NT2/D1 (cell line): Measurements from ENCODE around the gene VARS2.

Experiments
- SUZ12 ChIP-seq: IDR thresholded peaks from 2 replicates; pipeline ENCODE4 v1.6.1; 2011; ENCODE audit not compliant: insufficient read length, insufficient read depth; ENCODE audit errors: extremely low read depth
- ZNF274 ChIP-seq: IDR thresholded peaks from 2 replicates; pipeline ENCODE4 v1.6.1; 2011; ENCODE audit warnings: mild to moderate bottlenecking, low read depth, low read length

DNA sequence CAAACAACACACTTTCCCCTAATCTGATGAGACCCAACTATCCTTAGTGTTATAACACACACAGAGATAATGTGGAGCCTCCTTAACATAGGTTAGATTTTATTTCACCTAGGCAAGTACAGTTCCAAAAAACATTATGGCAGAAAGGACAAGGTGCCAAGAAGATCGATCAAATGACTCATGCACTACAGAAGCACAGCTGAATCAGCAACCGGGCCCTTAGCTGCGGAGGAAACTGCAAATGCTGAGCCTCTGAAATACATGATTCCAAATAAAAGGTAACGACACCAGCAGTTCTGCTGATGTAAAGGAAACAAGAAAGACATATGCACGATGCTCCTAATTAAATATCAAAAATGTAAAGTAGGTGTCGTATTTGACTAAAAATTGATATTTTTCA is 49.6 kb downstream of the VARS2 start:
- TF ChIP-seq ZNF274 (no peak), SUZ12 (no peak)
